Activated naive CD4-positive, alpha-beta T cell treated with anti-CD3 and anti-CD28 coated beads, Interleukin-2, amount 10 ng/mL, durations not matched to agents 7 days and 5 days (primary cell): ENCODE measurements around the gene SLC47A1.

Experiments used
- CTCF ChIA-PET: fragments of 350-600 bp; sonication (Branson Sonifier 250); formaldehyde crosslinking; loops from one replicate; lab custom pipeline; 2021; ENCODE audit warnings: antibody characterized with exemption; lab: Charles Lee
- DNase-seq: peaks from one replicate; pipeline ENCODE4 v3.0.0-alpha.2; 2020
- H3K27ac Mint-ChIP-seq: one replicate; pipeline ENCODE4 v1.8.0; 2021; ENCODE audit warnings: mild to moderate bottlenecking, moderate library complexity, mixed read lengths
- H3K27me3 Mint-ChIP-seq: one replicate; pipeline ENCODE4 v1.8.0; 2021; ENCODE audit warnings: mild to moderate bottlenecking, mixed read lengths
- H3K36me3 Mint-ChIP-seq: one replicate; pipeline ENCODE4 v1.8.0; 2021; ENCODE audit warnings: mixed read lengths
- H3K4me1 Mint-ChIP-seq: one replicate; pipeline ENCODE4 v1.8.0; 2021; ENCODE audit warnings: mixed read lengths
- H3K4me3 Mint-ChIP-seq: one replicate; pipeline ENCODE4 v1.8.0; 2021; ENCODE audit warnings: mild to moderate bottlenecking, moderate library complexity, mixed read lengths
- H3K9me3 Mint-ChIP-seq: one replicate; pipeline ENCODE4 v1.8.0; 2021; ENCODE audit warnings: mixed read lengths

The SLC47A1 gene

GRCh38 chr17:19619705-19620325, 86.2 kb downstream of the SLC47A1 start:
- Mint-ChIP-seq H3K4me1 (no peaks in the 10 kb centered on the region), H3K27ac (no peak overlapping the region), H3K27me3 (peaks cover 24% of the 10 kb centered on the region), H3K36me3 (peaks cover 6% of the 10 kb centered on the region), H3K9me3 (peaks cover 29% of the 10 kb centered on the region), H3K4me3 (no peak overlapping the region)
- CTCF ChIA-PET, result no interaction called here
- no peak for DNase-seq

DNA sequence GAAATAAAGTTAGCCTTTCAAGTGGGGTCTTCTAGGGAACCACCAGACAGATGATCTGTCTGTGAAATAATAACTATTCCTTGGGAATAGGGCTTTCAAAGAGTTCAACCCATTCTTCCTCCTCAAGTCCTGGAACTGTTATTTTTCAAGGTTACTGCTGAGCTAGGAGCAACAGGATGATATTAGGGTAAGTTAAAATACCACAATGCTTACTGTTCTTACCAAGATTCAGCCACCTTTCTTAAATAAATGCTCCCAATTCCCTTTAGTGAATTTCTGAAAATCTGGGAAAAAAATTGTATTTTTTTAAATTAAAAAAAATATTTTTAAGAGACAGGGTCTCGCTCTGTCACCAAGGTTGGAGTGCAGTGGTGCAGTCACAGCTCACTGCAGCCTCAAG, 88.0 kb downstream of the SLC47A1 start:
- Mint-ChIP-seq H3K27me3 (peaks cover 27% of the 10 kb centered on the region), H3K4me3 (no peak overlapping the region), H3K36me3 (peaks cover 6% of the 10 kb centered on the region), H3K4me1 (no peaks in the 10 kb centered on the region), H3K27ac (no peak overlapping the region), H3K9me3 (peaks cover 29% of the 10 kb centered on the region)
- no peak for DNase-seq
- CTCF ChIA-PET, result no interaction called here

DNA sequence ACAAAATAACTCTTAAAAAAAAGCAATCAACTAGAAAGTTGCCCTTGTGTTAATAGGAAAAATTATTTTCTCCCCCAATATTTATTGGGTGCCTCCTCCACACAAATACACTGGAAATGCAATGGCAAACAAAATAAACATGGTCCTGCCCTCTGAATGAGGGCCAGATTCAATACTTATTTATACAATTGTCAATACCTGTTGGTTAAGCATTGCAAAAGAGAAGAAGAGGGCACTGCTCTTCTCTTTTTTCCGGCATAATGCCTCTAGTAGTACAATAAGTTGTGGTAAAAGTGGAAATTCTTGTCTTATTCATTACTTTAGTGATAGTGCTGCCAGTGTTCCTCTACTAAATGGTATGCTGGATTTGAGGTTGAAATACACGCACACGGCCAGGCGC, 92.4 kb downstream of the SLC47A1 start:
- Mint-ChIP-seq H3K27ac (no peak overlapping the region), H3K4me1 (no peaks in the 10 kb centered on the region), H3K4me3 (no peak overlapping the region), H3K27me3 (peaks cover 25% of the 10 kb centered on the region), H3K9me3 (peaks cover 4% of the 10 kb centered on the region), H3K36me3 (no peaks in the 10 kb centered on the region)
- DNase-seq, result no peak
- CTCF ChIA-PET, result no interaction called here
